Measurements from ENCODE around the gene ARSB.

The ARSB gene

DNA sequence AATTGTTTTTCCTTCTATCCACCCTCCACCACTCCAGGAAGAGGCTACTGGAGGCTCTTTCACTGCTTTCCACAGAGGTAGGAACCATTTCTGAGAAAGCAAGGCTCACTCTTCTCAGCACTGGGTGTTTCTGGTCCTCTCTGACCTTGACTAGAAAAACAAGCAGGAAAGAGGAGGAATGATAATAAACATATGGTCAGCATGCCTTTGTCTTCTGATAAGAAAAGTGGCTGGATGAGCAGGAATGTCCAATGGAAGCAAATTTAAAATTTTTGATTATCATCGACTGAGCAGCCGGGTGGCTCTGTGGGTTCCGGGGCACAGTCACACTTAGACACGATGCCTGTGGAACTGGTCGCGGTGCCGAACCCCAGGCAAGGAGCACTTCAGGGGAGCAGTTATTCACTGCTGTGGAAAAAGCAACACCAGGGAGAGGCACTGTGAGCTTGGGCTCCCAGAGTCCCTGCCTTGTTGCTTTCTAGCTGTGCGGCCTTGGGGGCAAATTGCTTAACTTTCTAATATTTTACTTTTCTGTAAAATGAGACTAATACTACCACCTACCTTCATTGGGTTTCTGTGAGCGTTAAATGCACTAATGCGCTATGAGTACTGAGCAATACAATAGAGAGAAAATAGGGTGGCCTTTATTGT is 179.5 kb downstream of the ARSB start:
- no peak overlapping the region for H3K27ac ChIP-seq (replicated peaks; ENCODE audit: low read length)

DNA sequence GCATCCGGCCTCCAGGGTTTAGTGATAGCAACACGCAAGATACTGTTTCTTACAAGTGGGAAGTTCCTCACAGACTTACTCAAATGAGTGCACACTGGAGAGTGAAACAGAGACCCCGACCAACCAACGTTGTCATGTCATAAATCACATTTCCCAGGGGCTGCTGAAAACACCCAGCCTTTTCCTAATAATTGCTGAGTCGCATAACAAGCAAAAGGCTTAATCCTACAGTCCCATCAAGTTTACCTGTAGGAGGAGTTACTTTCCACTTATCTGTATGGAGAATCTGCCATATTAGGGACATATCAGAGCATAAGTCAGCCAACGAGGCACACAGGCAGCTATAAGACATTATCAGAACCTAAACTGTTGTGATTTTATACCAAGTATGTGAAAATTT is 180.1 kb downstream of the ARSB start:
- no peak overlapping the region for H3K4ac ChIP-seq (ENCODE audit: low read length)
- no peak overlapping the region for H4K8ac ChIP-seq (ENCODE audit: low read depth, low read length)
- no peak for DNase-seq (ENCODE audit: low spot score)
- no peak overlapping the region for H3K18ac ChIP-seq (ENCODE audit: low read length)
- no peak overlapping the region for H2BK5ac ChIP-seq (ENCODE audit: low read length)
- H4K91ac ChIP-seq (ENCODE audit: low read depth, low read length, poor library complexity): no peak overlapping the region
- H3K14ac ChIP-seq (ENCODE audit: low read length): no peak overlapping the region
- H2BK12ac ChIP-seq (ENCODE audit: low read length): no peak overlapping the region
- no peak overlapping the region for H3K4me2 ChIP-seq (ENCODE audit: insufficient read depth, low read length, poor library complexity, severe bottlenecking)
- H3K27ac ChIP-seq (replicated peaks; ENCODE audit: low read length): no peak overlapping the region
- no peak overlapping the region for H2BK120ac ChIP-seq (ENCODE audit: low read depth, low read length)
- H3K9me3 ChIP-seq (replicated peaks in 1 of 2; ENCODE audit: control insufficient read depth in 2 of 2, insufficient read depth in 1 of 2, low read depth in 1 of 2, low read length in 2 of 2): no peaks in the 10 kb centered on the region
- no peak overlapping the region for H2AK5ac ChIP-seq (ENCODE audit: low read depth, low read length)
- H3K4me1 ChIP-seq (ENCODE audit: control insufficient read depth in 2 of 2, insufficient read depth in 1 of 2, low read depth in 1 of 2, low read length in 2 of 2): peaks cover 0 to 6% of the 10 kb centered on the region in 2 donors
- WGBS, 2 donors (ENCODE audit: extremely low coverage in 2 of 2, insufficient read length in 2 of 2, insufficient replicate concordance in 1 of 2): no CpG with 5 or more reads among the region's 6 CpGs
- no peaks in the 10 kb centered on the region for H3K36me3 ChIP-seq (replicated peaks in 1 of 2; ENCODE audit: control insufficient read depth in 2 of 2, insufficient read depth in 2 of 2, low read length in 2 of 2)
- no peak overlapping the region for H2BK15ac ChIP-seq (ENCODE audit: low read length)
- no peak overlapping the region for H3K9ac ChIP-seq (ENCODE audit: low read depth, low read length, poor library complexity)
- H3K4me3 ChIP-seq (ENCODE audit: low read length in 2 of 2): no peak overlapping the region
- no peak overlapping the region for H3K23ac ChIP-seq (ENCODE audit: low read depth, low read length, poor library complexity)
- H3K27me3 ChIP-seq (ENCODE audit: control insufficient read depth in 3 of 3, insufficient read depth in 3 of 3, low read depth in 1 of 3, low read length in 3 of 3): no peaks in the 10 kb centered on the region
- H3K79me1 ChIP-seq (ENCODE audit: low read depth, low read length): no peaks in the 10 kb centered on the region
- no peak overlapping the region for H2AFZ ChIP-seq (ENCODE audit: low read length)

More for the DNA sequence above, 179.5 kb downstream of the ARSB start:
- Histone ChIP-seq H3K14ac (ENCODE audit: low read length) (no peak overlapping the region), H3K27me3 (ENCODE audit: control insufficient read depth in 3 of 3, insufficient read depth in 3 of 3, low read depth in 1 of 3, low read length in 3 of 3) (no peaks in the 10 kb centered on the region), H3K9me3 (replicated peaks in 1 of 2; ENCODE audit: control insufficient read depth in 2 of 2, insufficient read depth in 1 of 2, low read depth in 1 of 2, low read length in 2 of 2) (no peaks in the 10 kb centered on the region), H2BK12ac (ENCODE audit: low read length) (no peak overlapping the region), H4K8ac (ENCODE audit: low read depth, low read length) (no peak overlapping the region), H3K4me2 (ENCODE audit: insufficient read depth, low read length, poor library complexity, severe bottlenecking) (no peak overlapping the region), H3K4me1 (ENCODE audit: control insufficient read depth in 2 of 2, insufficient read depth in 1 of 2, low read depth in 1 of 2, low read length in 2 of 2) (peaks cover 0 to 6% of the 10 kb centered on the region in 2 donors), H3K18ac (ENCODE audit: low read length) (no peak overlapping the region), H3K79me1 (ENCODE audit: low read depth, low read length) (no peaks in the 10 kb centered on the region), H2AFZ (ENCODE audit: low read length) (no peak overlapping the region), H2BK15ac (ENCODE audit: low read length) (no peak overlapping the region), H3K4ac (ENCODE audit: low read length) (no peak overlapping the region), H2BK5ac (ENCODE audit: low read length) (no peak overlapping the region), H3K9ac (ENCODE audit: low read depth, low read length, poor library complexity) (no peak overlapping the region), H4K91ac (ENCODE audit: low read depth, low read length, poor library complexity) (no peak overlapping the region), H2BK120ac (ENCODE audit: low read depth, low read length) (no peak overlapping the region), H3K4me3 (ENCODE audit: low read length in 2 of 2) (no peak overlapping the region), H3K36me3 (replicated peaks in 1 of 2; ENCODE audit: control insufficient read depth in 2 of 2, insufficient read depth in 2 of 2, low read length in 2 of 2) (no peaks in the 10 kb centered on the region), H2AK5ac (ENCODE audit: low read depth, low read length) (no peak overlapping the region), H3K23ac (ENCODE audit: low read depth, low read length, poor library complexity) (no peak overlapping the region)
- no peak for DNase-seq (ENCODE audit: low spot score)
- WGBS, 2 donors (ENCODE audit: extremely low coverage in 2 of 2, insufficient read length in 2 of 2, insufficient replicate concordance in 1 of 2): no CpG with 5 or more reads among the region's 10 CpGs

DNA sequence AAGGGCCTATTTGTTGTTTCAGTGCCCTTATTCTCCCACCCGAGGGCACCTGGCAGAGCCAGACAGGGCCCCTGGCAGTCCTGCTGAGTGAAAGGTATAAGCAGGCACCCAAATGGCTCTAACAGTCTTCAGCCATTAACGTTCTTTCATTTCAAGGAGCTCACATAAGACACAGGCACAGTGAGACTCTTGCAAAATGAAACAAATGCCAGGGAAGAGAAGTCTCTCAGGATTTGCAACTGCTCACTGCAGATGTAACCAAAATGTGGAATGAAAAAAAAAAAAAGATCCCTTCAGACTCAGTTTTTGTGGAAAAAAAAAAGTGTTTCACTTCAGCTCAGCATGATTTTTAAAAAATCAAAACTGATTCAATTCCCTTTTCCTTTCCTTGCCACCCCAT is 181.2 kb downstream of the ARSB start:
- no CpG with 5 or more reads among the region's 2 CpGs for WGBS, 2 donors (ENCODE audit: extremely low coverage in 2 of 2, insufficient read length in 2 of 2, insufficient replicate concordance in 1 of 2)

DNA sequence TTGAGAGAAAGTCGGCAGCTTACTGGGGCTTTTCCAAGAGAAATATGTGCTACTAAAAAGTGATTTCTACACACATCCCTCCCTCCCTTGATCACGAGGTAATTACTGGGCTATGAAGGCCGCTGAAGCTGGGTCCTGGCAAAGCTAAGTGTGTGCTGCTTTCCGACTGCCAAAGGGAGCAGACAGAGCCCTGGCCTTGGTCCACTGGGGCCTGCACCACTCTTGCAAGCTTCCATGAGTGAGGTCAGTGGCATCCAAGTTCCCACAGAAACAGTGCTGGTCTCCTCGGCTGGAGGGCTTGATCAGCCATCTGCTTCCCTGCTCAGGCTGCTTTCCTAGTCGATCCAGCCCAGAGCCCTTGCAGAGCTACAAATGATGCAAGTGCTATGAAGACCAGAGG is 181.8 kb downstream of the ARSB start:
- Histone ChIP-seq H4K8ac (ENCODE audit: low read depth, low read length) (no peak overlapping the region), H3K4ac (ENCODE audit: low read length) (no peak overlapping the region), H2BK12ac (ENCODE audit: low read length) (no peak overlapping the region), H2BK120ac (ENCODE audit: low read depth, low read length) (no peak overlapping the region), H3K36me3 (replicated peaks in 1 of 2; ENCODE audit: control insufficient read depth in 2 of 2, insufficient read depth in 2 of 2, low read length in 2 of 2) (no peaks in the 10 kb centered on the region), H3K9me3 (replicated peaks in 1 of 2; ENCODE audit: control insufficient read depth in 2 of 2, insufficient read depth in 1 of 2, low read depth in 1 of 2, low read length in 2 of 2) (no peaks in the 10 kb centered on the region), H3K79me1 (ENCODE audit: low read depth, low read length) (no peaks in the 10 kb centered on the region), H3K14ac (ENCODE audit: low read length) (no peak overlapping the region), H3K18ac (ENCODE audit: low read length) (no peak overlapping the region), H3K27me3 (ENCODE audit: control insufficient read depth in 3 of 3, insufficient read depth in 3 of 3, low read depth in 1 of 3, low read length in 3 of 3) (no peaks in the 10 kb centered on the region), H2BK5ac (ENCODE audit: low read length) (no peak overlapping the region), H2AFZ (ENCODE audit: low read length) (no peak overlapping the region), H3K27ac (replicated peaks; ENCODE audit: low read length) (no peak overlapping the region), H3K23ac (ENCODE audit: low read depth, low read length, poor library complexity) (no peak overlapping the region), H3K4me3 (ENCODE audit: low read length in 2 of 2) (no peak overlapping the region), H3K4me2 (ENCODE audit: insufficient read depth, low read length, poor library complexity, severe bottlenecking) (no peak overlapping the region), H2AK5ac (ENCODE audit: low read depth, low read length) (no peak overlapping the region), H4K91ac (ENCODE audit: low read depth, low read length, poor library complexity) (no peak overlapping the region), H3K9ac (ENCODE audit: low read depth, low read length, poor library complexity) (no peak overlapping the region), H2BK15ac (ENCODE audit: low read length) (no peak overlapping the region), H3K4me1 (ENCODE audit: control insufficient read depth in 2 of 2, insufficient read depth in 1 of 2, low read depth in 1 of 2, low read length in 2 of 2) (no peaks in the 10 kb centered on the region)
- DNase-seq (ENCODE audit: low spot score): no peak
- no CpG with 5 or more reads among the region's 6 CpGs for WGBS, 2 donors (ENCODE audit: extremely low coverage in 2 of 2, insufficient read length in 2 of 2, insufficient replicate concordance in 1 of 2)

More for the DNA sequence above, 181.2 kb downstream of the ARSB start:
- Histone ChIP-seq H3K14ac (ENCODE audit: low read length) (no peak overlapping the region), H2BK12ac (ENCODE audit: low read length) (no peak overlapping the region), H3K79me1 (ENCODE audit: low read depth, low read length) (no peaks in the 10 kb centered on the region), H2BK120ac (ENCODE audit: low read depth, low read length) (no peak overlapping the region), H3K4me2 (ENCODE audit: insufficient read depth, low read length, poor library complexity, severe bottlenecking) (no peak overlapping the region), H3K23ac (ENCODE audit: low read depth, low read length, poor library complexity) (no peak overlapping the region), H3K4me1 (ENCODE audit: control insufficient read depth in 2 of 2, insufficient read depth in 1 of 2, low read depth in 1 of 2, low read length in 2 of 2) (no peaks in the 10 kb centered on the region), H3K9ac (ENCODE audit: low read depth, low read length, poor library complexity) (no peak overlapping the region), H3K4ac (ENCODE audit: low read length) (no peak overlapping the region), H3K36me3 (replicated peaks in 1 of 2; ENCODE audit: control insufficient read depth in 2 of 2, insufficient read depth in 2 of 2, low read length in 2 of 2) (no peaks in the 10 kb centered on the region), H4K91ac (ENCODE audit: low read depth, low read length, poor library complexity) (no peak overlapping the region), H2AK5ac (ENCODE audit: low read depth, low read length) (no peak overlapping the region), H4K8ac (ENCODE audit: low read depth, low read length) (no peak overlapping the region), H3K27me3 (ENCODE audit: control insufficient read depth in 3 of 3, insufficient read depth in 3 of 3, low read depth in 1 of 3, low read length in 3 of 3) (no peaks in the 10 kb centered on the region), H3K27ac (replicated peaks; ENCODE audit: low read length) (no peak overlapping the region), H3K9me3 (replicated peaks in 1 of 2; ENCODE audit: control insufficient read depth in 2 of 2, insufficient read depth in 1 of 2, low read depth in 1 of 2, low read length in 2 of 2) (no peaks in the 10 kb centered on the region), H2BK15ac (ENCODE audit: low read length) (no peak overlapping the region), H2AFZ (ENCODE audit: low read length) (no peak overlapping the region), H2BK5ac (ENCODE audit: low read length) (no peak overlapping the region), H3K18ac (ENCODE audit: low read length) (no peak overlapping the region), H3K4me3 (ENCODE audit: low read length in 2 of 2) (no peak overlapping the region)
- no peak for DNase-seq (ENCODE audit: low spot score)
